Activated T-helper 1 cell treated with anti-CD3 and anti-CD28 coated beads, Interleukin-12 subunit alpha, Interleukin-12 subunit beta, Interleukin-2, Interleukin-4 antibody, amounts not matched to agents 30 ng/mL and 10 ng/mL and 1 ng/mL, durations not matched to agents 14 hours and 24 hours and 36 hours (primary cell): ENCODE data around the gene GIMAP6. TPM values are rescaled to one million over a fixed set of nuclear protein-coding genes. Genes with fewer than 3 reads are reported as not detected.
A peak's percentile ranks its signal among the peaks of the same experiment; 100 is the strongest.
"Not testable (repeated sequence)": the region's sequence is repeated elsewhere in the genome, so short reads cannot be mapped to it uniquely, and the experiment has no call there.

ENCODE experiments used
- DNase-seq: peaks from one replicate; pipeline ENCODE4 v3.0.0; 2021; ENCODE audit warnings: low spot score
- H3K27ac Mint-ChIP-seq: one replicate; pipeline ENCODE4 v1.8.0; 2021; ENCODE audit warnings: mild to moderate bottlenecking, mixed read lengths
- H3K27me3 Mint-ChIP-seq: one replicate; pipeline ENCODE4 v1.8.0; 2022; ENCODE audit warnings: mild to moderate bottlenecking, moderate library complexity, mixed read lengths; ENCODE audit not compliant: insufficient read depth
- H3K36me3 Mint-ChIP-seq: one replicate; pipeline ENCODE4 v1.8.0; 2021; ENCODE audit warnings: low read depth, mixed read lengths
- H3K4me1 Mint-ChIP-seq: one replicate; pipeline ENCODE4 v1.8.0; 2021; ENCODE audit warnings: low read depth, mixed read lengths
- H3K4me3 Mint-ChIP-seq: one replicate; pipeline ENCODE4 v1.8.0; 2021; ENCODE audit warnings: mild to moderate bottlenecking, moderate library complexity, mixed read lengths
- H3K9me3 Mint-ChIP-seq: one replicate; pipeline ENCODE4 v1.8.0; 2021; ENCODE audit warnings: mixed read lengths
- intact Hi-C: fragments of 100-400 bp; cut with micrococcal nuclease; formaldehyde crosslinking; loops from one replicate; pipeline ENCODE4 v1.15.1; 2024
- total RNA-seq: library from RNA; stranded (reverse); gene quantifications from 2 replicates; pipeline ENCODE4 v1.2.3, GENCODE V29; 2022

The GIMAP6 gene
- total RNA-seq, 1 donor from 2014 or later = 41.3 TPM

GRCh38 chr7:150633926-150634325 lies 1.7 kb upstream of the GIMAP6 start:
- peaks cover 52% of the 10 kb centered on the region for H3K36me3 Mint-ChIP-seq
- intact Hi-C loops = loop anchor here (2.0 kb wide), 2 partner anchors 19 to 113 kb away; no protein-coding TSS in a partner anchor
- no peak for DNase-seq
- peaks cover 52% of the 10 kb centered on the region for H3K4me1 Mint-ChIP-seq
- H3K27ac Mint-ChIP-seq = peak overlapping the region; percentile 75
- H3K9me3 Mint-ChIP-seq = peaks cover 43% of the 10 kb centered on the region
- no peaks in the 10 kb centered on the region for H3K27me3 Mint-ChIP-seq
- peak overlapping the region; percentile 66 for H3K4me3 Mint-ChIP-seq

GRCh38 chr7:150631084-150631826 lies 930 bp downstream of the GIMAP6 start:
- H3K4me3 Mint-ChIP-seq = peak overlapping the region; percentile 94
- peak; percentile 65 for DNase-seq
- peaks cover 62% of the 10 kb centered on the region for H3K36me3 Mint-ChIP-seq
- H3K27ac Mint-ChIP-seq = peak overlapping the region; percentile 94
- H3K4me1 Mint-ChIP-seq = peaks cover 76% of the 10 kb centered on the region
- no peaks in the 10 kb centered on the region for H3K27me3 Mint-ChIP-seq
- intact Hi-C loops = loop anchor here (2.0 kb wide), 1 partner anchor 180 kb away; the partner anchor contains the start of gene GIMAP8
- peaks cover 16% of the 10 kb centered on the region for H3K9me3 Mint-ChIP-seq

- peaks cover 82% of the 10 kb centered on the region for H3K4me1 Mint-ChIP-seq
- intact Hi-C loops = no loop called here
- H3K36me3 Mint-ChIP-seq = peaks cover 67% of the 10 kb centered on the region
- H3K27me3 Mint-ChIP-seq = no peaks in the 10 kb centered on the region
- no peak for DNase-seq
- H3K4me3 Mint-ChIP-seq = peak overlapping the region; percentile 94
- H3K27ac Mint-ChIP-seq = no peak overlapping the region
- no peaks in the 10 kb centered on the region for H3K9me3 Mint-ChIP-seq
These were observed 2.8 kb downstream of the GIMAP6 start for GRCh38 chr7:150629347-150629746.

GRCh38 chr7:150627959-150628358 lies 4.2 kb downstream of the GIMAP6 start:
- Mint-ChIP-seq H3K9me3 (no peaks in the 10 kb centered on the region), H3K4me1 (peaks cover 87% of the 10 kb centered on the region), H3K27me3 (no peaks in the 10 kb centered on the region), H3K4me3 (no peak overlapping the region), H3K36me3 (peaks cover 77% of the 10 kb centered on the region), H3K27ac (peak overlapping the region; percentile 36)
- no peak for DNase-seq
- intact Hi-C loops = no loop called here

GRCh38 chr7:150626696-150627095 lies 5.5 kb downstream of the GIMAP6 start:
- peak overlapping the region; percentile 59 for H3K27ac Mint-ChIP-seq
- no peak for DNase-seq
- H3K4me3 Mint-ChIP-seq = peak overlapping the region; percentile 65
- H3K4me1 Mint-ChIP-seq = peaks cover 84% of the 10 kb centered on the region
- no peaks in the 10 kb centered on the region for H3K9me3 Mint-ChIP-seq
- peaks cover 72% of the 10 kb centered on the region for H3K36me3 Mint-ChIP-seq
- no peaks in the 10 kb centered on the region for H3K27me3 Mint-ChIP-seq
- intact Hi-C loops = no loop called here

GRCh38 chr7:150621376-150621775 lies 10.8 kb downstream of the GIMAP6 start:
- intact Hi-C loops = loop anchor here (1.0 to 2.0 kb wide), 7 partner anchors 11 to 173 kb away; partner anchors contain the start of gene GIMAP6
- H3K4me3 Mint-ChIP-seq = peak overlapping the region; percentile 57
- no peaks in the 10 kb centered on the region for H3K27me3 Mint-ChIP-seq
- H3K4me1 Mint-ChIP-seq = peaks cover 69% of the 10 kb centered on the region
- H3K27ac Mint-ChIP-seq = peak overlapping the region; percentile 86
- H3K36me3 Mint-ChIP-seq = peaks cover 36% of the 10 kb centered on the region
- DNase-seq = no peak
- H3K9me3 Mint-ChIP-seq = peaks cover 12% of the 10 kb centered on the region

- intact Hi-C loops = loop anchor here (1.0 to 2.0 kb wide), 7 partner anchors 10 to 172 kb away; partner anchors contain the start of gene GIMAP6
- Mint-ChIP-seq H3K9me3 (peaks cover 12% of the 10 kb centered on the region), H3K4me3 (peak overlapping the region; percentile 57), H3K27me3 (no peaks in the 10 kb centered on the region), H3K4me1 (peaks cover 63% of the 10 kb centered on the region), H3K36me3 (peaks cover 31% of the 10 kb centered on the region), H3K27ac (peak overlapping the region; percentile 86)
- DNase-seq = no peak
These were observed 11.4 kb downstream of the GIMAP6 start for GRCh38 chr7:150620617-150621371.

- Mint-ChIP-seq H3K27me3 (no peaks in the 10 kb centered on the region), H3K9me3 (peaks cover 12% of the 10 kb centered on the region), H3K27ac (peak overlapping the region; percentile 86), H3K4me3 (no peak overlapping the region), H3K36me3 (peaks cover 23% of the 10 kb centered on the region), H3K4me1 (peaks cover 61% of the 10 kb centered on the region)
- no peak for DNase-seq
- intact Hi-C loops = loop anchor here (2.0 kb wide), 1 partner anchor 33 kb away; no protein-coding TSS in a partner anchor
These were observed 12.1 kb downstream of the GIMAP6 start for GRCh38 chr7:150620061-150620460.

- not testable (repeated sequence) for DNase-seq
- peaks cover 25% of the 10 kb centered on the region for H3K36me3 Mint-ChIP-seq
These were observed 16.9 kb downstream of the GIMAP6 start for GRCh38 chr7:150615221-150615755.

GRCh38 chr7:150614426-150614825 lies 17.8 kb downstream of the GIMAP6 start:
- H3K27me3 Mint-ChIP-seq, DNase-seq: not testable (repeated sequence)
- Mint-ChIP-seq H3K9me3 (peaks cover 38% of the 10 kb centered on the region), H3K4me1 (peaks cover 62% of the 10 kb centered on the region), H3K4me3 (peak overlapping the region; percentile 40), H3K27ac (peak overlapping the region; percentile 67), H3K36me3 (peaks cover 25% of the 10 kb centered on the region)
- intact Hi-C loops = loop anchor here (2.0 kb wide), 1 partner anchor 18 kb away; the partner anchor contains the start of gene GIMAP6

More at GRCh38 chr7:150615221-150615755, 16.9 kb downstream of the GIMAP6 start:
- H3K4me3 Mint-ChIP-seq = peak overlapping the region; percentile 40
- H3K27ac Mint-ChIP-seq = peak overlapping the region; percentile 67
- H3K4me1 Mint-ChIP-seq = peaks cover 62% of the 10 kb centered on the region
- intact Hi-C loops = loop anchor here (2.0 kb wide), 1 partner anchor 18 kb away; the partner anchor contains the start of gene GIMAP6
- not testable (repeated sequence) for H3K27me3 Mint-ChIP-seq
- peaks cover 38% of the 10 kb centered on the region for H3K9me3 Mint-ChIP-seq

GRCh38 chr7:150613880-150614279 lies 18.3 kb downstream of the GIMAP6 start:
- no peaks in the 10 kb centered on the region for H3K27me3 Mint-ChIP-seq
- intact Hi-C loops = loop anchor here (2.0 kb wide), 1 partner anchor 19 kb away; the partner anchor contains the start of gene GIMAP6
- H3K27ac Mint-ChIP-seq = peak overlapping the region; percentile 67
- H3K9me3 Mint-ChIP-seq = peaks cover 38% of the 10 kb centered on the region
- DNase-seq = no peak
- H3K36me3 Mint-ChIP-seq = peaks cover 25% of the 10 kb centered on the region
- peaks cover 62% of the 10 kb centered on the region for H3K4me1 Mint-ChIP-seq
- H3K4me3 Mint-ChIP-seq = no peak overlapping the region

- Mint-ChIP-seq H3K27ac (peak overlapping the region; percentile 67), H3K4me3 (peak overlapping the region; percentile 27), H3K36me3 (peaks cover 20% of the 10 kb centered on the region), H3K27me3 (no peaks in the 10 kb centered on the region), H3K4me1 (peaks cover 65% of the 10 kb centered on the region), H3K9me3 (peaks cover 32% of the 10 kb centered on the region)
- DNase-seq = no peak
- intact Hi-C loops = no loop called here
These were observed 19.3 kb downstream of the GIMAP6 start for GRCh38 chr7:150612925-150613324.
